Fibroblast of lung (primary cell): ENCODE data around the gene CD59.

ENCODE experiments used
- CTCF ChIP-seq, 2 donors: IDR thresholded peaks in 1 of 2; conservative IDR thresholded peaks in 1 of 2; 1 replicate in 1 of 2; 2 replicates in 1 of 2; pipeline ENCODE4 v1.5.1; 2011 to 2012; ENCODE audit warnings: low read length in 2 of 2, control low read depth in 1 of 2, inconsistent platforms in 1 of 2, low read depth in 1 of 2, mild to moderate bottlenecking in 1 of 2
- EZH2 ChIP-seq: IDR thresholded peaks from 2 replicates; pipeline ENCODE4 v1.5.1; 2012; ENCODE audit warnings: low read length, control low read depth, mild to moderate bottlenecking; ENCODE audit errors: missing control alignments

GRCh38 chr11:33775467-33775807 is 39.2 kb upstream of the CD59 start:
- TF ChIP-seq CTCF (conservative IDR thresholded peaks at IDR 0.05 in 1 of 2, IDR thresholded peaks at IDR 0.05 in 1 of 2; ENCODE audit: low read depth in 1 of 2, low read length in 2 of 2), result no peak
- TF ChIP-seq EZH2, result no peak
